ENCODE results near the gene UPK1A. TPM values are rescaled to one million over a fixed set of nuclear protein-coding genes. Genes with fewer than 3 reads are reported as not detected.

UPK1A gene
- total and polyA plus RNA-seq, 10 of the 15 experiments (the other 5 are each of a cell fraction or from before 2014, with no cell fraction given): 0.15 to 1.9 (median 0.26) TPM; not detected in 7

DNA sequence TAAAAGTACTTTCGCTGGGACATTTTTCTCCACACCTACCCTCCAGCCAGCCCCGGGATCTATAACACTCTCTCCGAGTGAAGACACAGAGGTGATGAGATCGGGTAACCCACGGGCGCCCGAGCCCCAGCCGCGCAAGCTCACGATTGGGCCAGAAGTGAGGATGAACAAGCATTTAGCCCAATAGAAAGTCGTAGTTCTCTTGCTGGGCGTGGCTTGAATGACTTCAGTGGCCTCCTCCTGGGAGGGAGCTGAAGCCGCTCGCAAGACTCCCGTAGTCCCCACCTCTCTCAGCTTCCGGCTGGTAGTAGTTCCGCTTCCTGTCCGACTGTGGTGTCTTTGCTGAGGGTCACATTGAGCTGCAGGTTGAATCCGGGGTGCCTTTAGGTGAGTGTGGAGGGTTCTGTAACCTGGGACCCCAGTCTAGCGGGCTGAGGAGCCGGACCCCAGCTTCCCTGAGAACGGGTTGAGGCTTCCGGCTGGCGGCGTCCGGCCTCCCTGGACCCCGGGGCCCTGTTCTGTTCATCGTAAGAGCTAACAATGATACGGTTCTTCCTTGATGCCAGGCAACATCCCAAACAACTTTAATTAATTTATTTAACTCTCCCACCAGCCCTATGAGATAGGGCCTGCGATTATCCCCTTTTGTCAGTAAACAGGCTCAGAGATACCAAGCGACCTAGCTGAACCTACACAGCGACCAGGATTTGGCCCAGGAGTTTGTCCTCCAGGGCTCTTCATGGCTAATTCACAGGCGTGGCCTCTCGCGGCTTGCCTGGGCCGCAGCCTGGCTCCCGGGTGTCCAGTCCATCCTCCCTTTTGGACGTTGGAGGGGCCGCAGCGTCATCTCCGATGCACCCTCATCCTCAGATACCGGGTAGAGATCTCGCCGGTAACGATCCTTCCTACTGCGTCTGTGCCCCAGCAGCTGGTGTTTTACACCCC, 18.0 kb upstream of the UPK1A start, which contains the start of gene COX6B1 (continued):
- TF ChIP-seq, protein P1, sequence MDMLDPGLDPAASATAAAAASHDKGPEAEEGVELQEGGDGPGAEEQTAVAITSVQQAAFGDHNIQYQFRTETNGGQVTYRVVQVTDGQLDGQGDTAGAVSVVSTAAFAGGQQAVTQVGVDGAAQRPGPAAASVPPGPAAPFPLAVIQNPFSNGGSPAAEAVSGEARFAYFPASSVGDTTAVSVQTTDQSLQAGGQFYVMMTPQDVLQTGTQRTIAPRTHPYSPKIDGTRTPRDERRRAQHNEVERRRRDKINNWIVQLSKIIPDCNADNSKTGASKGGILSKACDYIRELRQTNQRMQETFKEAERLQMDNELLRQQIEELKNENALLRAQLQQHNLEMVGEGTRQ (IDR thresholded peaks at IDR 0.05; ENCODE audit: borderline replicate concordance, low read depth, low read length): no peak
- TF ChIP-seq, protein P2, sequence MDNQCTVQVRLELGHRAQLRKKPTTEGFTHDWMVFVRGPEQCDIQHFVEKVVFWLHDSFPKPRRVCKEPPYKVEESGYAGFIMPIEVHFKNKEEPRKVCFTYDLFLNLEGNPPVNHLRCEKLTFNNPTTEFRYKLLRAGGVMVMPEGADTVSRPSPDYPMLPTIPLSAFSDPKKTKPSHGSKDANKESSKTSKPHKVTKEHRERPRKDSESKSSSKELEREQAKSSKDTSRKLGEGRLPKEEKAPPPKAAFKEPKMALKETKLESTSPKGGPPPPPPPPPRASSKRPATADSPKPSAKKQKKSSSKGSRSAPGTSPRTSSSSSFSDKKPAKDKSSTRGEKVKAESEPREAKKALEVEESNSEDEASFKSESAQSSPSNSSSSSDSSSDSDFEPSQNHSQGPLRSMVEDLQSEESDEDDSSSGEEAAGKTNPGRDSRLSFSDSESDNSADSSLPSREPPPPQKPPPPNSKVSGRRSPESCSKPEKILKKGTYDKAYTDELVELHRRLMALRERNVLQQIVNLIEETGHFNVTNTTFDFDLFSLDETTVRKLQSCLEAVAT (IDR thresholded peaks at IDR 0.05): no peak
- no peak for TF ChIP-seq MTA2 (IDR thresholded peaks at IDR 0.05; ENCODE audit: low read depth)
- TF ChIP-seq, protein P3, sequence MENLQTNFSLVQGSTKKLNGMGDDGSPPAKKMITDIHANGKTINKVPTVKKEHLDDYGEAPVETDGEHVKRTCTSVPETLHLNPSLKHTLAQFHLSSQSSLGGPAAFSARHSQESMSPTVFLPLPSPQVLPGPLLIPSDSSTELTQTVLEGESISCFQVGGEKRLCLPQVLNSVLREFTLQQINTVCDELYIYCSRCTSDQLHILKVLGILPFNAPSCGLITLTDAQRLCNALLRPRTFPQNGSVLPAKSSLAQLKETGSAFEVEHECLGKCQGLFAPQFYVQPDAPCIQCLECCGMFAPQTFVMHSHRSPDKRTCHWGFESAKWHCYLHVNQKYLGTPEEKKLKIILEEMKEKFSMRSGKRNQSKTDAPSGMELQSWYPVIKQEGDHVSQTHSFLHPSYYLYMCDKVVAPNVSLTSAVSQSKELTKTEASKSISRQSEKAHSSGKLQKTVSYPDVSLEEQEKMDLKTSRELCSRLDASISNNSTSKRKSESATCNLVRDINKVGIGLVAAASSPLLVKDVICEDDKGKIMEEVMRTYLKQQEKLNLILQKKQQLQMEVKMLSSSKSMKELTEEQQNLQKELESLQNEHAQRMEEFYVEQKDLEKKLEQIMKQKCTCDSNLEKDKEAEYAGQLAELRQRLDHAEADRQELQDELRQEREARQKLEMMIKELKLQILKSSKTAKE (IDR thresholded peaks at IDR 0.05; ENCODE audit: low read depth, poor library complexity, severe bottlenecking): no peak
- no peak for TF ChIP-seq SMARCA5 (IDR thresholded peaks at IDR 0.05)
- TF ChIP-seq, protein P4, sequence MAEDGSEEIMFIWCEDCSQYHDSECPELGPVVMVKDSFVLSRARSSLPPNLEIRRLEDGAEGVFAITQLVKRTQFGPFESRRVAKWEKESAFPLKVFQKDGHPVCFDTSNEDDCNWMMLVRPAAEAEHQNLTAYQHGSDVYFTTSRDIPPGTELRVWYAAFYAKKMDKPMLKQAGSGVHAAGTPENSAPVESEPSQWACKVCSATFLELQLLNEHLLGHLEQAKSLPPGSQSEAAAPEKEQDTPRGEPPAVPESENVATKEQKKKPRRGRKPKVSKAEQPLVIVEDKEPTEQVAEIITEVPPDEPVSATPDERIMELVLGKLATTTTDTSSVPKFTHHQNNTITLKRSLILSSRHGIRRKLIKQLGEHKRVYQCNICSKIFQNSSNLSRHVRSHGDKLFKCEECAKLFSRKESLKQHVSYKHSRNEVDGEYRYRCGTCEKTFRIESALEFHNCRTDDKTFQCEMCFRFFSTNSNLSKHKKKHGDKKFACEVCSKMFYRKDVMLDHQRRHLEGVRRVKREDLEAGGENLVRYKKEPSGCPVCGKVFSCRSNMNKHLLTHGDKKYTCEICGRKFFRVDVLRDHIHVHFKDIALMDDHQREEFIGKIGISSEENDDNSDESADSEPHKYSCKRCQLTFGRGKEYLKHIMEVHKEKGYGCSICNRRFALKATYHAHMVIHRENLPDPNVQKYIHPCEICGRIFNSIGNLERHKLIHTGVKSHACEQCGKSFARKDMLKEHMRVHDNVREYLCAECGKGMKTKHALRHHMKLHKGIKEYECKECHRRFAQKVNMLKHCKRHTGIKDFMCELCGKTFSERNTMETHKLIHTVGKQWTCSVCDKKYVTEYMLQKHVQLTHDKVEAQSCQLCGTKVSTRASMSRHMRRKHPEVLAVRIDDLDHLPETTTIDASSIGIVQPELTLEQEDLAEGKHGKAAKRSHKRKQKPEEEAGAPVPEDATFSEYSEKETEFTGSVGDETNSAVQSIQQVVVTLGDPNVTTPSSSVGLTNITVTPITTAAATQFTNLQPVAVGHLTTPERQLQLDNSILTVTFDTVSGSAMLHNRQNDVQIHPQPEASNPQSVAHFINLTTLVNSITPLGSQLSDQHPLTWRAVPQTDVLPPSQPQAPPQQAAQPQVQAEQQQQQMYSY (CRISPR knock-in tag; IDR thresholded peaks at IDR 0.05): no peak
- TF ChIP-seq, protein P5, sequence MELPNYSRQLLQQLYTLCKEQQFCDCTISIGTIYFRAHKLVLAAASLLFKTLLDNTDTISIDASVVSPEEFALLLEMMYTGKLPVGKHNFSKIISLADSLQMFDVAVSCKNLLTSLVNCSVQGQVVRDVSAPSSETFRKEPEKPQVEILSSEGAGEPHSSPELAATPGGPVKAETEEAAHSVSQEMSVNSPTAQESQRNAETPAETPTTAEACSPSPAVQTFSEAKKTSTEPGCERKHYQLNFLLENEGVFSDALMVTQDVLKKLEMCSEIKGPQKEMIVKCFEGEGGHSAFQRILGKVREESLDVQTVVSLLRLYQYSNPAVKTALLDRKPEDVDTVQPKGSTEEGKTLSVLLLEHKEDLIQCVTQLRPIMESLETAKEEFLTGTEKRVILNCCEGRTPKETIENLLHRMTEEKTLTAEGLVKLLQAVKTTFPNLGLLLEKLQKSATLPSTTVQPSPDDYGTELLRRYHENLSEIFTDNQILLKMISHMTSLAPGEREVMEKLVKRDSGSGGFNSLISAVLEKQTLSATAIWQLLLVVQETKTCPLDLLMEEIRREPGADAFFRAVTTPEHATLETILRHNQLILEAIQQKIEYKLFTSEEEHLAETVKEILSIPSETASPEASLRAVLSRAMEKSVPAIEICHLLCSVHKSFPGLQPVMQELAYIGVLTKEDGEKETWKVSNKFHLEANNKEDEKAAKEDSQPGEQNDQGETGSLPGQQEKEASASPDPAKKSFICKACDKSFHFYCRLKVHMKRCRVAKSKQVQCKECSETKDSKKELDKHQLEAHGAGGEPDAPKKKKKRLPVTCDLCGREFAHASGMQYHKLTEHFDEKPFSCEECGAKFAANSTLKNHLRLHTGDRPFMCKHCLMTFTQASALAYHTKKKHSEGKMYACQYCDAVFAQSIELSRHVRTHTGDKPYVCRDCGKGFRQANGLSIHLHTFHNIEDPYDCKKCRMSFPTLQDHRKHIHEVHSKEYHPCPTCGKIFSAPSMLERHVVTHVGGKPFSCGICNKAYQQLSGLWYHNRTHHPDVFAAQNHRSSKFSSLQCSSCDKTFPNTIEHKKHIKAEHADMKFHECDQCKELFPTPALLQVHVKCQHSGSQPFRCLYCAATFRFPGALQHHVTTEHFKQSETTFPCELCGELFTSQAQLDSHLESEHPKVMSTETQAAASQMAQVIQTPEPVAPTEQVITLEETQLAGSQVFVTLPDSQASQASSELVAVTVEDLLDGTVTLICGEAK (IDR thresholded peaks at IDR 0.05; ENCODE audit: borderline replicate concordance): peak; percentile 94
- no peak for TF ChIP-seq ZNF274 (IDR thresholded peaks at IDR 0.05; ENCODE audit: insufficient read depth, insufficient read length)
- TF ChIP-seq RUNX3 (IDR thresholded peaks at IDR 0.05; ENCODE audit: low read length): peak; percentile 47
- no peak for TF ChIP-seq MTA3 (IDR thresholded peaks at IDR 0.05; ENCODE audit: borderline replicate concordance, low read length)
- TF ChIP-seq GABPA (IDR thresholded peaks at IDR 0.05; ENCODE audit: low read depth): peak; percentile 92
- no peak for TF ChIP-seq MYC (IDR thresholded peaks at IDR 0.05; ENCODE audit: insufficient read depth, insufficient read length, insufficient replicate concordance, low read length, severe bottlenecking)
- TF ChIP-seq PAX5 (IDR thresholded peaks at IDR 0.05; ENCODE audit: borderline replicate concordance, low read depth, low read length): peak; percentile 42; the same call in 1 of the 2 replicates
- TF ChIP-seq LARP7 (IDR thresholded peaks at IDR 0.05): no peak
- TF ChIP-seq RAD21 (IDR thresholded peaks at IDR 0.05; ENCODE audit: insufficient read depth, low read depth, low read length): no peak
- peak; percentile 70 for TF ChIP-seq CREB1 (IDR thresholded peaks at IDR 0.05; ENCODE audit: low read depth)
